Erythroblast (primary cell): Measurements from ENCODE around the gene PEAR1.

ENCODE experiments used
- GATA1 ChIP-seq: IDR thresholded peaks from 2 replicates; pipeline ENCODE4 v1.6.1; 2011; ENCODE audit warnings: low read depth, mild to moderate bottlenecking, control low read depth, low read length, moderate library complexity
- POLR2A ChIP-seq: IDR thresholded peaks from 2 replicates; pipeline ENCODE4 v1.6.1; 2011; ENCODE audit warnings: mild to moderate bottlenecking, low read length

GRCh38 chr1:156898971-156899664, 5.6 kb downstream of the PEAR1 start:
- TF ChIP-seq POLR2A (no peak), GATA1 (no peak)
